ENCODE results near the gene ZNF664. TPM values are rescaled to one million over a fixed set of nuclear protein-coding genes. Genes with fewer than 3 reads are reported as not detected.

Gene ZNF664
- total and polyA plus RNA-seq, 2 experiments from 2014 or later = 11.3 to 29.1 TPM

DNA sequence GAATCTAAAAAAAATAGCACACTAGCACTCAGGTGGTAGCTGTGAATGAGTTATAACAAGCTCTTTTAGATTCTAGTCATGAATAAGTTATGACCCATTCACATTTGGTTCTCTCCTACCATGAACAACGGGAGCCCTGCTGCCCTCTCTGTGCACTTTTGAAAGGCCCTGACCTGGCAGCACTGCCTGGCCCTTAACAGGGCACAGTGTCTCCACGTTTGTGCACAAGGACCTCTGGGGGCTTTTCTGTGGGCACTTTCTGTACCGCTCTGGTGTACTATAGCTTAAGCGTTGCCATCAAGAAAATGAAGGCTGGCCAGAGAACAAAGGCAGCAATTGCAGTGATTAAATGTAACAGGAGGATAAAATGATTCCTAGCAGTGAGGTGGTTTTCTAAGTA lies 21.5 kb upstream of the ZNF664 start:
- H4K20me1 ChIP-seq (ENCODE audit: insufficient read depth) = no peaks in the 10 kb centered on the region
- TF ChIP-seq EZH2 (IDR thresholded peaks at IDR 0.05; ENCODE audit: insufficient read depth, poor library complexity, severe bottlenecking) (no peak), EZH2phosphoT487 (IDR thresholded peaks at IDR 0.05; ENCODE audit: insufficient read depth, low read depth) (no peak)
- no peaks in the 10 kb centered on the region for H3F3A ChIP-seq (ENCODE audit: insufficient read depth)
- no peak overlapping the region for H3K4me2 ChIP-seq (ENCODE audit: unreplicated experiment)
- no peaks in the 10 kb centered on the region for H3K27me3 ChIP-seq (replicated peaks; ENCODE audit: insufficient read depth)
- H3K27ac ChIP-seq = no peak overlapping the region
- no peak overlapping the region for H3K9ac ChIP-seq
- no peak for DNase-seq
- no peaks in the 10 kb centered on the region for H3K4me1 ChIP-seq (ENCODE audit: insufficient read depth)
- H3K9me3 ChIP-seq (ENCODE audit: low read depth) = no peaks in the 10 kb centered on the region
- H3K4me3 ChIP-seq = no peak overlapping the region
- WGBS, 2 experiments (ENCODE audit: low coverage in 1 of 2, low lambda C conversion rate in 2 of 2, missing lambda C conversion rate in 2 of 2) = 79 to 80% methylated on average over 4 of the region's 4 CpGs
- H2AFZ ChIP-seq = no peak overlapping the region
- in situ Hi-C loops (cut with MboI) = no loop called here
- H3K9me2 ChIP-seq (ENCODE audit: insufficient read depth) = no peaks in the 10 kb centered on the region
- no peaks in the 10 kb centered on the region for H3K36me3 ChIP-seq (ENCODE audit: low read depth)
- peaks cover 32% of the 10 kb centered on the region; the same call in 1 of the 2 replicates for H3K79me2 ChIP-seq (ENCODE audit: insufficient read depth)

DNA sequence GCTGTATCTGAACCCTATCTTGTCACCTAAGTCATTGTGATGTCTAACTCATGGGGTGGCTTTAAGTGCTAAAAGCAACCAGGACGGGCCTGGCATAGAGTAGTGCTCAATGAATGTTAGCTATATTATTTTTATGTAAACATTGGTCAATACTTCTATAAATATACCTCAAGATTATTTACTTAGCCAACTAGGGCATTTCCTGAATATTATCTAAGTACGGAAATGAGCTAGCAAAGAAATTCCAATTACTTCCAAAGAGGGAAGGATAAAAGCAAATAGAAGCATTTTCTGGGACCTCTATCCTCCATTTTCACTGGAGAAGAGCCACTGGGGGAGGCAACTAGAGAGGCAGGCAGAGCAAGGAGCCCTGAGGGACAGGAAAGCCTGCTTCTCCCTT lies 21.0 kb upstream of the ZNF664 start:
- Histone ChIP-seq H3K27ac (no peak overlapping the region), H4K20me1 (ENCODE audit: insufficient read depth) (no peaks in the 10 kb centered on the region), H3K9me2 (ENCODE audit: insufficient read depth) (no peaks in the 10 kb centered on the region), H3K79me2 (ENCODE audit: insufficient read depth) (peaks cover 32% of the 10 kb centered on the region; the same call in 1 of the 2 replicates), H2AFZ (no peak overlapping the region), H3K4me3 (no peak overlapping the region), H3K27me3 (replicated peaks; ENCODE audit: insufficient read depth) (no peaks in the 10 kb centered on the region), H3K4me2 (ENCODE audit: unreplicated experiment) (no peak overlapping the region), H3K36me3 (ENCODE audit: low read depth) (no peaks in the 10 kb centered on the region), H3K9ac (no peak overlapping the region), H3K4me1 (ENCODE audit: insufficient read depth) (no peaks in the 10 kb centered on the region), H3K9me3 (ENCODE audit: low read depth) (no peaks in the 10 kb centered on the region), H3F3A (ENCODE audit: insufficient read depth) (no peaks in the 10 kb centered on the region)
- TF ChIP-seq EZH2phosphoT487 (IDR thresholded peaks at IDR 0.05; ENCODE audit: insufficient read depth, low read depth) (no peak), EZH2 (IDR thresholded peaks at IDR 0.05; ENCODE audit: insufficient read depth, poor library complexity, severe bottlenecking) (no peak)
- no peak for DNase-seq
- in situ Hi-C loops (cut with MboI) = no loop called here
- 91 to 96% methylated on average over 2 of the region's 2 CpGs for WGBS, 2 experiments (ENCODE audit: low coverage in 1 of 2, low lambda C conversion rate in 2 of 2, missing lambda C conversion rate in 2 of 2)

DNA sequence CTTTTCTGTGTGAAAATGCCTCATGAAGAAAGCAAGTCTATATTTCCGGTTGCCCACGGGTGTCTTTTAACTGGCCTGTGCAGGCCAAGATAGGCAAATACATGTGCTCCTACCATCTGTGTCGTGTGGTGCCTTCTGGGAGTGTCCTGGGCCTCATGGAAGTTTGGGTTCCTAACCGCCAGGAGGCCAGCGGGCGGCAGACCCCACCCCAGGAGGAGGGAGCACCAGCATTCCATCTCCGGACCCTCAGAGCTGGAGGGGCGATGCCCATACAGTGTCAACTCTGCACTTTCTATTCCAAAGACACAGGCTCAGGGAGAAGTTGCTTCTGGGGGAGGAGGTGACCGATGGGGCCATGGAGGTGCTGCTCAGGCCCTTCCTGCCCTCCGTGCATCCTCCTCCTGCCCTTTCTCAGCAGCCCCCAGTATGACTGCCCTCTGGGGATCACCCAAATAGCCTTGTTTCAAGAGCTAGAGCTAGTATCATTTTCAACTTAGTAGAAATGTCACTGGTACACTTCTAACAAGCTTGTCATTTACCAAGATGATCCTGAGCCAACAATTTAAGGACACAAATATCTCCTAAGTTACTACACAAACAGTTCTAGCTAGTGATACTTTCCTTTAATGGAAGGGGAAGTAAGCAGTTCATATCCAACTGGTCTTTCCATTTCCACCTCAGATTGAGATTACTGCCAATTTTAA lies 18.2 kb upstream of the ZNF664 start:
- Histone ChIP-seq H3K4me1 (ENCODE audit: insufficient read depth) (no peaks in the 10 kb centered on the region), H3K9ac (no peak overlapping the region), H3K4me3 (no peak overlapping the region), H3K9me2 (ENCODE audit: insufficient read depth) (no peaks in the 10 kb centered on the region), H3K27ac (no peak overlapping the region), H3K27me3 (replicated peaks; ENCODE audit: insufficient read depth) (no peaks in the 10 kb centered on the region), H3K9me3 (ENCODE audit: low read depth) (no peaks in the 10 kb centered on the region), H3K36me3 (ENCODE audit: low read depth) (no peaks in the 10 kb centered on the region), H3K79me2 (ENCODE audit: insufficient read depth) (peaks cover 28% of the 10 kb centered on the region; the same call in 1 of the 2 replicates), H4K20me1 (ENCODE audit: insufficient read depth) (no peaks in the 10 kb centered on the region), H2AFZ (no peak overlapping the region), H3F3A (ENCODE audit: insufficient read depth) (no peaks in the 10 kb centered on the region), H3K4me2 (ENCODE audit: unreplicated experiment) (no peak overlapping the region)
- 89% methylated on average over 10 of the region's 10 CpGs for WGBS, 2 experiments (ENCODE audit: low coverage in 1 of 2, low lambda C conversion rate in 2 of 2, missing lambda C conversion rate in 2 of 2)
- no peak for DNase-seq
- no peak for TF ChIP-seq EZH2 (IDR thresholded peaks at IDR 0.05; ENCODE audit: insufficient read depth, poor library complexity, severe bottlenecking)
- no peak for TF ChIP-seq EZH2phosphoT487 (IDR thresholded peaks at IDR 0.05; ENCODE audit: insufficient read depth, low read depth)
- in situ Hi-C loops (cut with MboI) = no loop called here

DNA sequence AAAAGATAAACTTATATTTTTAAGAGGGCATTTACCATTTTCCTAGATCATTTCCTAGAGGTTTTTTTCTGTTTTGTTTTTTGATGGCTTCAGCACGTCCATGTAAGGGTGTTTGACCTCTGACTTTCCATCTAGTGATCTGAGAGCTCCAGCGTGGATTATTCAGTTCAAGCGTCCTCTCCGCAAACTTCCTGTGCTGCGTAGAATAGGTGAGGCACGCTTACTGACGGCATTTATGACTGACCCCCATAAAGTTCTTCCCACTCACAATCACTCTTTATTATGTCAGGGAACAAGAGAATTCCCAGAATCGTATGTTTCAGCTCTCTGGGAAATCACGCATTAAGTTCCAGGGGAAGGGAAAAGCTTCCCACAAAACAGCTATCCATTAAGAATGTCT lies 16.8 kb upstream of the ZNF664 start:
- no peaks in the 10 kb centered on the region for H3K9me2 ChIP-seq (ENCODE audit: insufficient read depth)
- in situ Hi-C loops (cut with MboI) = no loop called here
- no peaks in the 10 kb centered on the region for H3K9me3 ChIP-seq (ENCODE audit: low read depth)
- peaks cover 26% of the 10 kb centered on the region for H3K79me2 ChIP-seq (ENCODE audit: insufficient read depth)
- no peaks in the 10 kb centered on the region for H4K20me1 ChIP-seq (ENCODE audit: insufficient read depth)
- no peak overlapping the region for H3K27ac ChIP-seq
- no peaks in the 10 kb centered on the region for H3K36me3 ChIP-seq (ENCODE audit: low read depth)
- no peak overlapping the region for H2AFZ ChIP-seq
- no peaks in the 10 kb centered on the region for H3K27me3 ChIP-seq (replicated peaks; ENCODE audit: insufficient read depth)
- no peaks in the 10 kb centered on the region for H3K4me1 ChIP-seq (ENCODE audit: insufficient read depth)
- H3K9ac ChIP-seq = no peak overlapping the region
- no peak overlapping the region for H3K4me2 ChIP-seq (ENCODE audit: unreplicated experiment)
- WGBS, 2 experiments (ENCODE audit: low coverage in 1 of 2, low lambda C conversion rate in 2 of 2, missing lambda C conversion rate in 2 of 2) = 90 to 93% methylated on average over 9 of the region's 9 CpGs
- no peak for TF ChIP-seq EZH2 (IDR thresholded peaks at IDR 0.05; ENCODE audit: insufficient read depth, poor library complexity, severe bottlenecking)
- TF ChIP-seq EZH2phosphoT487 (IDR thresholded peaks at IDR 0.05; ENCODE audit: insufficient read depth, low read depth) = no peak
- DNase-seq = no peak
- H3F3A ChIP-seq (ENCODE audit: insufficient read depth) = no peaks in the 10 kb centered on the region
- no peak overlapping the region for H3K4me3 ChIP-seq

Data from GM23248 (cell line).